GM18861 (cell line): ENCODE measurements around the gene VANGL2.

Experiments used
- ATAC-seq: cut with Tn5 transposase; IDR thresholded peaks from one replicate; pipeline ENCODE4 v1.9.1; 2021; ENCODE audit not compliant: unreplicated experiment

The VANGL2 gene

GRCh38 chr1:160427625-160428024 lies 27.3 kb downstream of the VANGL2 start:
- no peak for ATAC-seq

GRCh38 chr1:160428053-160428452 lies 27.7 kb downstream of the VANGL2 start:
- no peak for ATAC-seq

DNA sequence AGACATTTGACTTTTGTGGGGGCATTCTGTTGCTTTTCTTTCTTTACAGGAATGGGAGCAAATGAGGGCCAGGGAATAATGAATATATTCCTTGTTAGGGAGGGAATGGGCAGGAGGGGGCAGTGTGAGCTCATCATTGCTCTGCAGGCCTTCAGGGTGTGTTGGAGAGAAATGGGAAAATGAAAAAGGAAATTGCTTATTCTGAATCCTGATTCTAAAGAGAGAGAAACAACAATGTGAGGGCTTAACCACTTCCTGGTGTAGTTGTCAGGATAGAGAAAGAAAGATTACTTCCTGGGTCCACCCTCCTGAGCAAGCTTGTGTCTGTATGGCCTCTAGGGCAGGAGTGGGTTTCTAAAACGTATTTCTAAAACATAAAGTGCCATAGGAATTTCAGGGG lies 28.3 kb downstream of the VANGL2 start:
- ATAC-seq, result no peak

DNA sequence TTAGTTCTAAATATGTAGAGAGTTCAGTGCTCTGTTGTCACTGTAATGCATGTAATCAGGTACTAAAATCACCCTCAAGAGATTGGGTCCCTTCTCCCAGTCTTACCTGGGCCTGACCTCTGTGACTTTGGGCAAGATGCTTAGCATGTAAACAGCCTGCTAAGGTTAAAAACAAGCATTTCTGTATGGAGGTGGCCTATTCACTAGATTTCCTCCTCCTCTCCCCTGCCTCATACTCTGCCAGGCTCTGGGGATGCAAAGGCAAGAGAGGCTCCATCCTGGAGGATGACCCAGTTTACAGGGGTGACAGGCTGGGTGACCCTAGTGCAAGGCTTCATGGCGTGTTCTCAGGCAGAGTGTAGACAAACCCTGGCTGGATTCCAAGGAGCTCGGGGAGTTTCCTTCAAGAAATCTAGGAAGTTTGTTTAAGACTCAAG lies 28.8 kb downstream of the VANGL2 start:
- no peak for ATAC-seq

- peak; percentile 36 for ATAC-seq
Measured at GRCh38 chr1:160429702-160430535, 29.6 kb downstream of the VANGL2 start.

- ATAC-seq, result no peak
Measured at GRCh38 chr1:160431006-160431405, 30.6 kb downstream of the VANGL2 start.

GRCh38 chr1:160431571-160431970 lies 31.2 kb downstream of the VANGL2 start:
- no peak for ATAC-seq

- peak; percentile 58 for ATAC-seq
Measured at GRCh38 chr1:160432371-160432786, 32.0 kb downstream of the VANGL2 start.

- ATAC-seq, result no peak
Measured at GRCh38 chr1:160436966-160437365, 36.6 kb downstream of the VANGL2 start.

DNA sequence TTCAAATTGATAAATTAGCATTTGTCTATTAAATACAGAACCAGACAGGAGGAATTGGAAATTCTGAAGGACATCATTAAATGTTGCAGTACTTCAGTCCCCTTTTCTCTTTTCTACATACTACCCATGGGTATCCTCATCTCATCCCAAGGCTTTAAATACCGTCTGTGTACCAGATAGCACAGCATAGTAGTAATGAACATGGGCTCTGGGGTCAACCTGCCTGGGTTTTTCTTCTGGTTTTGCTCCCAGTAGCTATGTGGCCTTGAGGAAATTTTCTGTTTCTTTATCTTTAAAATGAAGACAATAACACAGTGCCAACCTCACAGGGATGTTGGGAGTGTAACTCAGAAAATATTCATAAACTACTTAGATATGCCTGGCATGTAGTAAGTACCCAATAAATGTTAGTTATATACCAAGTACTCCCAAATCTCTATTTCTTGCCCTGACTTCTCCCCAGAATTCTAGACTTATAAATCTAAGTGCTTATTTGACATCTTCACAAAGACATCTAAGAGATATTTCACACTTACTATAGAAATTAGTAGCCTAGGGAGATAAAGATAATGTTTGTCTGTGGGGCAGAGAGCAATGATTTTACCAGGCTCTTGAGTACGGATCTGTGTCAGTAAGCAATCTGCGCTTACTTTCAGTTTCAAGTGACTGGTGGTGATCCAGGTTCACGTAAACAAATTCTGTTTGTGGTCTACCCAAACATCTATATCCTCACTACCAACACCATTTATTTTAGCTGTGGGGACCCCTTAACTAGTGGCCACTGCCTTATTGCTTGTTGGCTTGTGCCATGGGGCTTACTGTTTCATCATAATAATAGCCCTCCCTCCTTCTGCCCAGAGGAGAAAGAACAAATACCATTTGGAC lies 37.3 kb downstream of the VANGL2 start:
- ATAC-seq, result peak; percentile 69

GRCh38 chr1:160438317-160438918 lies 38.1 kb downstream of the VANGL2 start:
- no peak for ATAC-seq

- no peak for ATAC-seq
Measured at GRCh38 chr1:160438935-160439334, 38.6 kb downstream of the VANGL2 start.

GRCh38 chr1:160439718-160440117 lies 39.4 kb downstream of the VANGL2 start:
- ATAC-seq, result no peak

- ATAC-seq, result no peak
Measured at GRCh38 chr1:160446945-160447600, 46.7 kb downstream of the VANGL2 start.

GRCh38 chr1:160449494-160449893 lies 49.1 kb downstream of the VANGL2 start:
- ATAC-seq, result no peak

DNA sequence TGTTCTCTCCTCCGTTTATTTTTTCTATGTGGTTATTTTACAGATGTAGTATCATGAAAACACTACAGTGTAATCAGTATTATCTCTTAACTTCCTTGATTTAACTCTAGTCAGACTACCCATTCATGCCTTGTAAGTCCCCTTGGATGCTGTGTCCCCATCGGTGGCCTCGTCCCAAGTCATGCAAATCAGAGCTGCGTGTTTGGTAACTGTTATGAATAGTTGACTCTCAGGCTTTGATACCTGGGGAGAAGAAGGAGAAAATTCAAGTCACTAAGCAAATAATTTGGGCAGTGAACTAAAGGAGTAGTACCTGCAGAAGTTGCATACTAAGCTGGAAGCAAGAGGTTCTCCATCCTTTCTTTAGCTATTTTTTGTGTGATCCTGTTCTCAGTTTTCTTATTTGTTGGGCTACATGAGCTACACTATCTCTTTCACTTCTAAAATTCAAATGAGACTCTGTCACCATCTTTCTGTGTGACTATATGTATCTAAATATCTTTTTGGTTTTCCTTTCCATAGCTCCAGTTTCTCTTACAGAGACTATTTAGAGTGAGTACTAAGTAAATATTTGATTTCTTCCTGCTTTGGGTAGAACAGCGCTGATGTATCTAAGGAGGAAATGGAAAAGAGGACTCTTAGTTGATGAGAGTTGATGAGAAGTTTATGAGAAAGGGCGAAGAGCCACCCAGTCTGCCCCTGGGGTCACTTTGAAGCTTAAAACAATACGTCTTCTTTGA lies 50.9 kb downstream of the VANGL2 start:
- ATAC-seq, result peak; percentile 36

GRCh38 chr1:160451859-160452232 lies 51.5 kb downstream of the VANGL2 start:
- ATAC-seq, result peak; percentile 22

DNA sequence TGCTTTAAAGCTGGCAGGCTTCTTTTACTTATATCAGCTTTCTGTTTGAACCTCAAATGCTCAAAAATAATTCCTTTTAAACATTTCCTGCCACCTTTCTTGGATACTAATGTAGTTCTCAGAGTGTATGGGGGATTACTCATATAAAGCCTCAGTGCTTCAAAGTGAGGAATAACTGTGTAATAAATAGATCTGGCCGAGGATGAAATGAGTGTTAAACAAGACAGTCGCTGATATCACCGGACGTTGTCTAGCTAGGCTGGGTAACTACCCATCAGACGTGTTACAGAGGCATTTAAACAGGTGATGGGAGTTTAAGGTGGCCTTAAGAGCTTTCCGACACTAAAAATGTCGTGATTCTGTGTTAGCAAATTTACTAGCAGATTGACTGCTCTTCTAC lies 53.1 kb downstream of the VANGL2 start:
- ATAC-seq, result peak; percentile 48

DNA sequence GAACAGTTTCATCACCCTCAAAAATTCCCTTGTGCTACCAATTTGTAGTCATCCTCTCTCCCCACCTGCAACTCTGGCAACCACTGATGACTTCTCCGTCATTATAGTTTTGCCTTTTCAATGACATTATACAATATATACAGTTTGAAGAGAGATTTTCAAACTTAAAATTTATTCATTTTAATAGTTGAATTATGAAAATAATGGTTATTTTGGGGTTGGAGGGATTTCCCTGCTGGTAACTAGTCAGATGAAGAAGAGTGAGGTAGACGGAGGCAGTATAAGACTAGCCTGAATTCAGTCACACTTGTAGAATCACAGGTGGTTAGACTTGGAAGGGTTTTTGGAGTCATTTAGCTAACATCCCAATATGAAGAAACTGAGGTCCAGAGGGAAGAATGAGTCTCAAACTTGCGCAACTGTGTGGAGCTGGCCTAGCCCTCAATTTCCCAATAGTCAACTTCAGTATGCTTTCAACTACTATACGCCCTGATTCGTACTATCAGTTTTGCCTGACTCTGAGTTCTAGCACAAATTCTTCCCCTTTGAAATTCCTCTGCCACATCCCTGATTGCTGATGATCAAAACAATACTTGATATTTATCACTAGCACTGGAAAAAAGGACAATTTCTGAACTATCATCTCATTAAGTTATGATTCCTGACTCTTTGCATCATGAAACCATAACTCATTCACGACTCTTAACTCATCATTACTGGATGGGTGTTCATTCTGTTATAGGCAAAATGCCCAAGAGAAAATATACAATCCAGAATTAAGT lies 54.2 kb downstream of the VANGL2 start:
- ATAC-seq, result no peak

- ATAC-seq, result no peak
Measured at GRCh38 chr1:160455153-160455517, 54.8 kb downstream of the VANGL2 start.
